HepG2 (cell line): ENCODE results near the gene TARS3. TPM values are rescaled to one million over a fixed set of nuclear protein-coding genes. Genes with fewer than 3 reads are reported as not detected.
A peak's percentile ranks its signal among the peaks of the same experiment; 100 is the strongest.

Source experiments
- FOXC1 ChIP-seq: sonication (generic); formaldehyde crosslinking; IDR thresholded peaks from 2 replicates; pipeline ENCODE4 v1.8.0; 2022; ENCODE audit warnings: mild to moderate bottlenecking, missing genetic modification reagents, borderline replicate concordance
- HOXA9 ChIP-seq: sonication (generic); formaldehyde crosslinking; IDR thresholded peaks from 2 replicates; pipeline ENCODE4 v1.8.1; 2022; ENCODE audit warnings: missing genetic modification reagents, mild to moderate bottlenecking, moderate library complexity, borderline replicate concordance
- IKZF5 ChIP-seq: IDR thresholded peaks from 2 replicates; pipeline ENCODE4 v1.6.1; 2018; ENCODE audit warnings: missing genetic modification reagents, mild to moderate bottlenecking, missing compliant biosample characterization
- ISL2 ChIP-seq: sonication (generic); formaldehyde crosslinking; IDR thresholded peaks from 2 replicates; pipeline ENCODE4 v1.5.0; 2020; ENCODE audit warnings: missing genetic modification reagents
- MXI1 ChIP-seq: IDR thresholded peaks from 3 replicates; pipeline ENCODE4 v1.6.1; 2012; ENCODE audit warnings: low read depth, low read length, inconsistent platforms, borderline replicate concordance
- NCOA1 ChIP-seq: sonication (generic); formaldehyde crosslinking; IDR thresholded peaks from 2 replicates; pipeline ENCODE4 v1.9.0; 2021; ENCODE audit warnings: missing genetic modification reagents
- NFE2L2 ChIP-seq: fragments of 150-350 bp; IDR thresholded peaks from 2 replicates; pipeline ENCODE4 v1.6.1; 2014; ENCODE audit warnings: low read length
- PREB ChIP-seq: sonication (generic); formaldehyde crosslinking; IDR thresholded peaks from 2 replicates; pipeline ENCODE4 v1.4.0; 2020; ENCODE audit warnings: missing genetic modification reagents
- RORA ChIP-seq: sonication (generic); formaldehyde crosslinking; IDR thresholded peaks from 2 replicates; pipeline ENCODE4 v1.5.0; 2020; ENCODE audit warnings: mild to moderate bottlenecking, missing genetic modification reagents, moderate library complexity
- SMARCE1 ChIP-seq: fragments of 450-650 bp; IDR thresholded peaks from 2 replicates; pipeline ENCODE4 v1.6.1; 2017; ENCODE audit warnings: borderline replicate concordance
- SUZ12 ChIP-seq: fragments of 150-350 bp; IDR thresholded peaks from 2 replicates; pipeline ENCODE4 v1.6.1; 2014; ENCODE audit warnings: low read depth, low read length
- TBP ChIP-seq: sonication (generic); formaldehyde crosslinking; IDR thresholded peaks from 2 replicates; pipeline ENCODE4 v1.5.0; 2020; ENCODE audit warnings: missing genetic modification reagents
- ZBTB4 ChIP-seq: sonication (generic); formaldehyde crosslinking; IDR thresholded peaks from 2 replicates; pipeline ENCODE4 v1.4.0; 2020; ENCODE audit warnings: missing genetic modification reagents, mild to moderate bottlenecking, borderline replicate concordance
- ZBTB43 ChIP-seq: sonication (generic); formaldehyde crosslinking; conservative IDR thresholded peaks from 2 replicates; pipeline ENCODE4 v1.4.0; 2020; ENCODE audit warnings: missing genetic modification reagents
- ZBTB8A ChIP-seq: sonication (generic); formaldehyde crosslinking; IDR thresholded peaks from 2 replicates; pipeline ENCODE4 v1.4.0; 2020; ENCODE audit warnings: mild to moderate bottlenecking, low read depth, missing genetic modification reagents, borderline replicate concordance
- ZNF264 ChIP-seq: sonication (generic); formaldehyde crosslinking; IDR thresholded peaks from 2 replicates; pipeline ENCODE4 v1.4.0; 2020; ENCODE audit warnings: missing genetic modification reagents
- ZNF546 ChIP-seq: sonication (generic); formaldehyde crosslinking; conservative IDR thresholded peaks from 2 replicates; pipeline ENCODE4 v1.8.1; 2023; ENCODE audit warnings: mild to moderate bottlenecking, missing genetic modification reagents
- ZNF672 ChIP-seq: sonication (generic); formaldehyde crosslinking; IDR thresholded peaks from 2 replicates; pipeline ENCODE4 v1.8.1; 2022; ENCODE audit warnings: missing genetic modification reagents
- ZNF772 ChIP-seq: sonication (generic); formaldehyde crosslinking; IDR thresholded peaks from 2 replicates; pipeline ENCODE4 v1.5.0; 2020; ENCODE audit warnings: mild to moderate bottlenecking, missing genetic modification reagents
- polyA plus RNA-seq, 8 experiments: library from polyadenylated mRNA; depleted of rRNA in 3 of 8; stranded (reverse) in 7 of 8; unstranded in 1 of 8; fragments of >200 nt; fragmentation: Illumina TruSeq in 4 of 8; extraction: Trizol in 4 of 8; gene quantifications; 2 replicates each; pipeline versions ENCODE4 v1.2.1 to v1.2.3, GENCODE V29; 2011 to 2016; ENCODE audit warnings: low read depth in 4 of 8, missing spikeins in 1 of 8, mixed read lengths in 1 of 8; ENCODE audit not compliant: insufficient read depth in 1 of 8
- total RNA-seq, 5 experiments: library from RNA; depleted of rRNA; stranded (reverse); fragments of >200 nt; fragmentation: Illumina TruSeq; extraction: Trizol; gene quantifications; 2 replicates each; pipeline ENCODE4 v1.2.3, GENCODE V29; 2016; ENCODE audit warnings: low read depth in 1 of 5
- TF ChIP-seq, protein P1 (sequence below): IDR thresholded peaks from 2 replicates; pipeline ENCODE4 v1.6.1; 2012; ENCODE audit warnings: low read depth, low read length, improper control_type of control experiment
- TF ChIP-seq, protein P2 (sequence below): IDR thresholded peaks from 2 replicates; pipeline ENCODE4 v1.6.1; 2016; ENCODE audit warnings: missing genetic modification reagents, missing compliant biosample characterization

TARS3 gene
- total and polyA plus RNA-seq, 2 of the 13 experiments (the other 11 are each of a cell fraction or from before 2014, with no cell fraction given) = 4.1 to 11.7 TPM

DNA sequence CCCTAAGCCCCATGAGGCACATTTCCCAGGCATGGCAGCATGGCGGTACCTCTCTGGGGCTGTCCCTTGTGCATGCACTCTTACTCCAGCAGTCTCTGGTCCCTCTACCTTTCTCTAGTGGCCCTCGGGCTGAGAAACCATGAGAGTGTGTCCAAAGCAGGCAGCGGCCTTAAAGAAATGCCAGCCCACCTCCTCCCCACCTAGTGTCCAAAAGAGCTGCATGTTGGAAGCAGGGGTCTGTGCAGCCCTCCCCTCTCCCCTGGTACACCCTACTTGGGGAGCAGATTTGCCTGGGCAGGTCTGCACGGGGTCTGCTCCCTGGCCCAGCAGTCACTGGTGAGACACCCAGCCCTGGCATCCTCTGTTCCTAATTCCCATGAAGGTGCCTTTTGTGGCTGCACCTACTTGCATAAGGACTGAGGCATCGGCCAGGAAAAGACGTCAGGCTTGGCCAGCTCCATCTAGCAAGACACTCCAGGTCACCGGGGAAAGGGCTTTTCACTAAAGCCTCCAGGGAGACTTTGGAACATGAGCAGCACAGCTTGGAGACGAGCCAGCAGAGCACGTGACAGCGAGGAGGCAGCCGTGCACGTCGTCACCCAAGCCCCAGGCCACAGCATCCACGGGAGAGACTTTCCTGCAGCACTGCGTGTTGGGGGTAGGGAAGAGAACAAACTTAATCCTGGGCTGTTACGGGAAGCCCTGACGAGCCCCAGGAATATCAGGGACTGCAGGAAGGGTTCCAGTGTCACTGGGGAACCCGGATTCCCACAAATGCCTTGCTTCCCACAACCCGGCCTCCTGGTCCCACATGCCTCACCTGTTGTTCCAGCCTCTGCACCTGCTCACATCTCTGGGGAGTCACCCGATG, 110.9 kb downstream of the TARS3 start (continued):
- TF ChIP-seq, protein P1, sequence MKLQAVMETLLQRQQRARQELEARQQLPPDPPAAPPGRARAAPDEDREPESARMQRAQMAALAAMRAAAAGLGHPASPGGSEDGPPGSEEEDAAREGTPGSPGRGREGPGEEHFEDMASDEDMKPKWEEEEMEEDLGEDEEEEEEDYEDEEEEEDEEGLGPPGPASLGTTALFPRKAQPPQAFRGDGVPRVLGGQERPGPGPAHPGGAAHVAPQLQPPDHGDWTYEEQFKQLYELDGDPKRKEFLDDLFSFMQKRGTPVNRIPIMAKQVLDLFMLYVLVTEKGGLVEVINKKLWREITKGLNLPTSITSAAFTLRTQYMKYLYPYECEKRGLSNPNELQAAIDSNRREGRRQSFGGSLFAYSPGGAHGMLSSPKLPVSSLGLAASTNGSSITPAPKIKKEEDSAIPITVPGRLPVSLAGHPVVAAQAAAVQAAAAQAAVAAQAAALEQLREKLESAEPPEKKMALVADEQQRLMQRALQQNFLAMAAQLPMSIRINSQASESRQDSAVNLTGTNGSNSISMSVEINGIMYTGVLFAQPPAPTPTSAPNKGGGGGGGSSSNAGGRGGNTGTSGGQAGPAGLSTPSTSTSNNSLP = no peak
- TF ChIP-seq, protein P2, sequence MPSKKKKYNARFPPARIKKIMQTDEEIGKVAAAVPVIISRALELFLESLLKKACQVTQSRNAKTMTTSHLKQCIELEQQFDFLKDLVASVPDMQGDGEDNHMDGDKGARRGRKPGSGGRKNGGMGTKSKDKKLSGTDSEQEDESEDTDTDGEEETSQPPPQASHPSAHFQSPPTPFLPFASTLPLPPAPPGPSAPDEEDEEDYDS (CRISPR knock-in tag) = peak; percentile 74; the same call in 1 of the 2 replicates
- TF ChIP-seq MXI1 = no peak; the same call in 2 of the 3 replicates
- no peak for TF ChIP-seq SMARCE1
- TF ChIP-seq NFE2L2 = no peak
- no peak for TF ChIP-seq ZBTB8A (CRISPR knock-in tag)
- TF ChIP-seq ZBTB43 (CRISPR knock-in tag) = no peak
- TF ChIP-seq ZBTB4 (CRISPR knock-in tag) = no peak
- no peak for TF ChIP-seq ISL2
- TF ChIP-seq FOXC1 = no peak
- TF ChIP-seq TBP (CRISPR knock-in tag) = no peak
- TF ChIP-seq HOXA9 (CRISPR knock-in tag) = no peak
- no peak for TF ChIP-seq ZNF672 (CRISPR knock-in tag)
- no peak for TF ChIP-seq NCOA1 (CRISPR knock-in tag)
- TF ChIP-seq ZNF546 (CRISPR knock-in tag) = no peak
- TF ChIP-seq SUZ12 = no peak
- 0 out of 2 replicates have a peak, but pooled peaks have one; percentile 33 for TF ChIP-seq IKZF5 (CRISPR knock-in tag)
- no peak; the same call in 1 of the 2 replicates for TF ChIP-seq ZNF264 (CRISPR knock-in tag)
- no peak for TF ChIP-seq PREB
- TF ChIP-seq ZNF772 (CRISPR knock-in tag) = no peak
- TF ChIP-seq RORA = no peak
